GM12872 (cell line): ENCODE results near the gene FMN2.

ENCODE experiments used
- TF ChIP-seq, protein P1 (sequence below): IDR thresholded peaks from 3 replicates; pipeline ENCODE4 v1.5.1; 2011; ENCODE audit warnings: low read depth, mild to moderate bottlenecking, low read length, moderate library complexity; ENCODE audit not compliant: insufficient read depth

The FMN2 gene

DNA sequence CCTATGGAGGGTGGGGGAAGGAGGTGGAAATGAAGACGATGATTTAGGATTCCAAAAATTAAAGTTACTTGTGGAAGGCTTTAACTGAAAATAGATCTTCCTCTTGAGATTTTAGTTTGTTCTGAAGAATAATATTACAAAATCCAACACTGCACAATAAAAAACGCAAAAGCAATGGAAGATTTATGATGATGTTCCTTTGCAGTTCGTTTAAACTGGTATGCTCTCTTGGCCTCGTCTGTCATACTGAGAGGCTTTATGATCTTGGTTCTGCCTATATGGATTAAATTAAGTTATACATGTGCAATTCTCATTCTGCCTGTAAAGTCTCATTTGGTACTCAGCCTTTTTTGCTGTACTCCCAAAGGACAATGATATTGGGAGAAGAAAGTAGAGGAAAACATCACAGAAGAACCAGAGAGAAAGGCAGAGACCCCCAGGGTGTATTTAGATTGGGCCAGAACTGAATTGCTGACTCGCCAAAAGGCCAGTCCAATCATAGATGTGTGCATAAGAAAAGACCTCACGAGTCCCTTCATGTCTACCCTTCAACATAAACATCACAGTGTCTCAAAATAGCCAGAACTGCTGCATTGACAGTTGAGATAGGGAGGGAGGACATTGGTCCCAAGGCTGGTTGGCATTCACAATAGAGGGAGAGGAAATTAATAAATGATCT lies 331.7 kb downstream of the FMN2 start:
- TF ChIP-seq, protein P1, sequence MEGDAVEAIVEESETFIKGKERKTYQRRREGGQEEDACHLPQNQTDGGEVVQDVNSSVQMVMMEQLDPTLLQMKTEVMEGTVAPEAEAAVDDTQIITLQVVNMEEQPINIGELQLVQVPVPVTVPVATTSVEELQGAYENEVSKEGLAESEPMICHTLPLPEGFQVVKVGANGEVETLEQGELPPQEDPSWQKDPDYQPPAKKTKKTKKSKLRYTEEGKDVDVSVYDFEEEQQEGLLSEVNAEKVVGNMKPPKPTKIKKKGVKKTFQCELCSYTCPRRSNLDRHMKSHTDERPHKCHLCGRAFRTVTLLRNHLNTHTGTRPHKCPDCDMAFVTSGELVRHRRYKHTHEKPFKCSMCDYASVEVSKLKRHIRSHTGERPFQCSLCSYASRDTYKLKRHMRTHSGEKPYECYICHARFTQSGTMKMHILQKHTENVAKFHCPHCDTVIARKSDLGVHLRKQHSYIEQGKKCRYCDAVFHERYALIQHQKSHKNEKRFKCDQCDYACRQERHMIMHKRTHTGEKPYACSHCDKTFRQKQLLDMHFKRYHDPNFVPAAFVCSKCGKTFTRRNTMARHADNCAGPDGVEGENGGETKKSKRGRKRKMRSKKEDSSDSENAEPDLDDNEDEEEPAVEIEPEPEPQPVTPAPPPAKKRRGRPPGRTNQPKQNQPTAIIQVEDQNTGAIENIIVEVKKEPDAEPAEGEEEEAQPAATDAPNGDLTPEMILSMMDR = no peak

- TF ChIP-seq, protein P1 = no peak
Observed at GRCh38 chr1:240424740-240425464, 333.2 kb downstream of the FMN2 start.

- TF ChIP-seq, protein P1 = no peak
Observed at GRCh38 chr1:240426051-240426450, 334.4 kb downstream of the FMN2 start.

DNA sequence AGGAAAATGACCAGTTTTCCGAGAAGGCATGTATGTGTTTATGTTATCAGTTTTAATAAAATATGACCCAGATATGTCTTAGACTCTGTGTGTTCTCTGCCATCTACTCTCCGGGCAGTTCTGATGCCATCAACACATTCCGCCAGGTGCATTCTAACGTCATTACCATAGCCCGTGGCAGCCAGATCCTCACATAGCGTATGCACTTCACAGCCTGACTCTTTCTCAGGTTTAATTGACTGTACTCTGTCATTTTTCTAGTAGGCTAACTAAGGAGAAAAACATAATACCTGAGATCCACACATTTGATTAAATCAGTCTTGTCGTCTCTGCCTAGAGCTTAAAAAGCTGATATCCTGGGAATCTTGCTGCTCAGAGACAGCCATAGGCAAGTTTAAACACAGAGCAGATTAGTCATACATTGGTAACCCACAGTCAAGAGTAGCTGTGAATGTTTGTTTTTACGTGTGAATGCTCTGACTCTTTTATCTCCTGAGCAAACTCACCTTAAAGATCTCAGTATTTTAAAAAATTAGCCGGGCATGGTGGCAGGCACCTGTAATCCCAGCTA lies 344.4 kb downstream of the FMN2 start:
- TF ChIP-seq, protein P1 = no peak

- TF ChIP-seq, protein P1 = no peak
Observed at GRCh38 chr1:240441669-240442068, 350.0 kb downstream of the FMN2 start.

- TF ChIP-seq, protein P1 = no peak
Observed at GRCh38 chr1:240445369-240445768, 353.7 kb downstream of the FMN2 start.

DNA sequence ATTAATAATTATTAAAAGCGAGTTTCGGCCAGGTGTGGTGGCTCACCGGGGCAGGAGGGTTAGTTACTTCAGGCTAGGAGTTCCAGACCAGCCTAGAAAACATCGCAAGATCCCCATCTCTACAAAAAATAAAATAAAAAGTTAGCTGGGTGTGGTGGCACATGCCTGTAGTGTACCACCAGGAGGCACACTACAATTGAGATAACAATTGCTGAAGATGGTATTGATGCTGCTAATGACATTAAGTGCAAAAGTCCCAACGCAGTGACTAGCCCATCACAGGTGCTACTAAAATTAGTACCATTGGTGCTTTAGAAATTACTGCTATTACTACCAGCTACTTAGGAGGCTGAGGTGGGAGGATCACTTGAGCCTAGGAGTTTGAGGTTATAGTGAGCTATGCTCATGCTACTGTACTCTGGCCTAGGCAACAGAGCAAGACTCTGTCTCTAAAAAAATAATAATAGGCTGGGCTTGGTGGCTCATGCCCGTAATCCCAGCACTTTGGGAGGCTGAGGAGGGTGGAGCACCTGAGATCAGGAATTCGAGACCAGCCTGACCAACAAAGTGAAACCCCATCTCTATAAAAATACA lies 363.6 kb downstream of the FMN2 start:
- TF ChIP-seq, protein P1 = no peak; the same call in 2 of the 3 replicates
